G401 (cell line): ENCODE measurements around the gene PIK3R2. TPM values are rescaled to one million over a fixed set of nuclear protein-coding genes. Genes with fewer than 3 reads are reported as not detected.

ENCODE experiments used
- DNase-seq: peaks from one replicate; pipeline ENCODE4 v3.0.0-alpha.2; 2015; ENCODE audit warnings: low spot score
- in situ Hi-C: cut with HindIII; loops from 2 replicates; pipeline ENCODE4 v1.10.0; 2016; ENCODE audit warnings: low sequenced_read_pairs, mixed read lengths
- total RNA-seq: library from RNA; depleted of rRNA; stranded (reverse); fragments of >200 nt; shearing (Covaris generic); gene quantifications from 2 replicates; pipeline ENCODE4 v1.2.3, GENCODE V29; 2014; rRNA removed

The PIK3R2 gene
- total RNA-seq, 1 experiment from 2014 or later, result 7.9 TPM

DNA sequence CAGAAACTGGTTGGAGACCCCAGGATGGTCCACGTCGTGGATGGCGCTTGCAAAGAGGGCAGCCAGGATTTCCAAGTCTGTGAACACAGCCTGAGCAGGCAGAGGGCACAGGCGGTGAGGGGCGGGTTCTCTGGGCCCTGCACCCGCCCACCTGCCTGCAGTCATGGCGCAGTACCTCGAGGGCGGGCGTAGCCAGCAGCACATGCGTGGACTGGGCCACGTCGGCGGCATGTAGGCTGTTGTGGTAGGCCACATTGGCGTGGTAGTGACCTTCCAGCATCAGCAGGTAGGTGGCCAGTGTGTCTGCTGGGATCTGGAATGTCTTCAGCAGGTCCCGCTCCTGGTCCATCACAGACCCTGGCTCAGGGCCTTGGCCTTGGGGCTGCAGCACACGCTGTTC, 65.2 kb downstream of the PIK3R2 start:
- in situ Hi-C loops, result no loop called here
- no peak for DNase-seq

DNA sequence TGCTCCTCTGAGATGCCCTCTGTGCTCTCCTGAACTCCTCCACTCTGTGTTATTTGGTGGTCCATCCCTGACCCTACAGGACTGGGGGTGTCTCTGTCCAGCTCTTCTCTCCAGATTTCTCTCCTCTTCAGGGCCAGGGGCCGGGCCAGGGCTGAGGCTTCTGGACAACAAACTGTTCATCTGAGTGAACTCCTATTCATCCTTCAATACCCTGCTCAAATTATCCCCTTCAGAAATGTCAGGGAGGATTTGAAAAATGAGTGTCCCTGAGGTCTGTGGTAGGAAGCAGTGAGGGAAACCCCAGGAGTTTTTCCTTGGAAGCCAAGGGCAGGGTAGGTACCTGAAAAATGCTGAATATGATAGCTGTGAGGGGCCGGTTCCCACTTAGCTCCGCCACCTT, 65.6 kb downstream of the PIK3R2 start:
- in situ Hi-C loops, result no loop called here
- DNase-seq, result no peak

Other genes with a start within 250 kb of the PIK3R2 start
- 181 and 230 TPM in 2 replicates for gene CCDC124, start 220.1 kb upstream of the PIK3R2 start, total RNA-seq
- 13.2 and 16.0 TPM in 2 replicates for gene KCNN1, start 186.1 kb upstream of the PIK3R2 start, total RNA-seq
- 19.1 and 26.0 TPM in 2 replicates for gene ARRDC2, start 145.0 kb upstream of the PIK3R2 start, total RNA-seq
- gene IL12RB1, start 66.2 kb upstream of the PIK3R2 start, total RNA-seq, result not detected in 2 replicates
- 1.2 and 2.6 TPM in 2 replicates for gene MAST3, start 55.4 kb upstream of the PIK3R2 start, total RNA-seq
- gene IFI30, start 20.6 kb downstream of the PIK3R2 start, total RNA-seq, result 77.6 and 103 TPM in 2 replicates
- gene MPV17L2, start 40.1 kb downstream of the PIK3R2 start, total RNA-seq, result 30.4 and 67.0 TPM in 2 replicates
- 0.14 and 2.0 TPM in 2 replicates for gene RAB3A, start 50.9 kb downstream of the PIK3R2 start, total RNA-seq
- gene PDE4C, start 73.3 kb downstream of the PIK3R2 start, total RNA-seq, result 11.1 and 17.0 TPM in 2 replicates
- 0.37 and 0.47 TPM in 2 replicates for gene IQCN, start 121.3 kb downstream of the PIK3R2 start, total RNA-seq
- gene JUND, start 128.5 kb downstream of the PIK3R2 start, total RNA-seq, result 263 and 286 TPM in 2 replicates
- 539 and 749 TPM in 2 replicates for gene LSM4, start 169.9 kb downstream of the PIK3R2 start, total RNA-seq
- 6.5 and 14.1 TPM in 2 replicates for gene PGPEP1, start 187.4 kb downstream of the PIK3R2 start, total RNA-seq
- gene GDF15, start 233.0 kb downstream of the PIK3R2 start, total RNA-seq, result 143 and 217 TPM in 2 replicates
- gene LRRC25, start 244.5 kb downstream of the PIK3R2 start, total RNA-seq, result not detected in 2 replicates